ENCODE measurements around the gene ANKRD16. TPM values are rescaled to one million over a fixed set of nuclear protein-coding genes. Genes with fewer than 3 reads are reported as not detected.

ANKRD16 gene
- total and polyA plus RNA-seq, 7 experiments from 2014 or later: 4.6 to 9.8 (median 7.0) TPM

DNA sequence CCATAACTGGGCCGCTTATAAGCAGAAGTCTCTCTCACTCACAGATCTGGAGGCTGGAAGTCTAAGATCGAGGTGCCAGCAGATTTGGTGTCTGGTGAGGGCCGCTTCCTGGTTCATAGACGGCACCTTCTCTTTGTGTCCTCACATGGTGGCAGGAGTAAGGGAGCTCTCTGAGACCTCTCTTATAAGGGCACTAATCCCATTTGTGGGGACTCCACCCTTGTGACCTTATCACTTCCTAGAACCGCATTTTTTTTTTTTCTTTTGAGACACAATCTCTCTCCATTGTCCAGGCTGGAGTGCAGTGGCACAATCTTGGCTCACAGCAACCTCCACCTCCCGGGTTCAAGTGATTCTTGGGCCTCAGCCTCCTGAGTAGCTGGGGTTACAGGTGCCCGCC is 8.5 kb upstream of the ANKRD16 start:
- peaks cover 0 to 9% (median 0%) of the 10 kb centered on the region in 11 donors for H3K9me3 Mint-ChIP-seq
- no peak overlapping the region for H3K4me3 Mint-ChIP-seq
- CTCF ChIA-PET: interaction anchor here (0.5 kb wide), 1 partner anchor 11 kb away, joined by 4 read pairs; no protein-coding TSS in a partner anchor
- peaks cover 0 to 5% (median 0%) of the 10 kb centered on the region in 3 experiments for H3K9me3 ChIP-seq (ENCODE audit: control insufficient read depth in 2 of 3, low read length in 3 of 3)
- intact Hi-C loops (cut with micrococcal nuclease): loop anchor here in 1 of 2 donors (10.0 kb wide), 2 partner anchors 267 to 1073 kb away; partner anchors contain the start of gene AKR1E2
- POLR2A ChIA-PET: no interaction called here
- no peak overlapping the region for H3K27ac ChIP-seq (ENCODE audit: low read depth, low read length)
- H3K36me3 ChIP-seq (ENCODE audit: control insufficient read depth in 2 of 3, insufficient read depth in 3 of 3, low read length in 3 of 3): peaks cover 0 to 9% (median 0%) of the 10 kb centered on the region in 3 experiments
- H3K4me3 ChIP-seq (ENCODE audit: low read length): no peak overlapping the region
- DNase-seq (no peak), ATAC-seq (no peak)
- H3K27ac Mint-ChIP-seq: peak overlapping the region in 3 of 9 donors; percentile 37 to 98 (median 94)
- H3K27me3 Mint-ChIP-seq: no peaks in the 10 kb centered on the region
- peaks cover 38 to 71% (median 52%) of the 10 kb centered on the region in 7 donors for H3K4me1 Mint-ChIP-seq
- peaks cover 10 to 49% (median 32%) of the 10 kb centered on the region in 5 donors for H3K36me3 Mint-ChIP-seq
- peaks cover 0 to 18% of the 10 kb centered on the region in 2 donors for H3K4me1 ChIP-seq (ENCODE audit: control insufficient read depth in 2 of 2, insufficient read depth in 2 of 2, low read length in 2 of 2)
- no peaks in the 10 kb centered on the region for H3K27me3 ChIP-seq (ENCODE audit: control insufficient read depth in 2 of 2, insufficient read depth in 2 of 2, low read length in 2 of 2)

DNA sequence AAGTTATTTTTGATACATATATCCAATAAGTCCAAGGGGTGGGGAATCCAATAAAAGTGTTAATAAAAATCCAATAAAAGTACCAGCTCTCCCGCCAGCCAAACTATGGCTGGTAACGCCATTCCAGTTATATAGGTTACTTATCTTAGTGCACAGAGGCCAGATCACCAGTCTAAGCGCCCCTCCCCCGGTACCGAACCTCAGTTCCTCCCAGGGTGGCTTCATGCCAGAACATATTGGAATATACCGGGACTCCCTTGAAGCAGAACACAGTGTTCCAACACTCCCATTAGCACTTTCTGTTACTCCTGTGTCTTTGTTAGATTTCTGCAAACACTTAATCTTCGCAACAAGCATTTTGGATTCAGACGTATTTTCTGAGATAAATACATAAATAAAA is 7.8 kb upstream of the ANKRD16 start:
- no peak for ATAC-seq
- POLR2A ChIA-PET: no interaction called here
- Histone ChIP-seq H3K27me3 (ENCODE audit: control insufficient read depth in 2 of 2, insufficient read depth in 2 of 2, low read length in 2 of 2) (no peaks in the 10 kb centered on the region), H3K4me3 (ENCODE audit: low read length) (no peak overlapping the region), H3K4me1 (ENCODE audit: control insufficient read depth in 2 of 2, insufficient read depth in 2 of 2, low read length in 2 of 2) (peaks cover 0 to 18% of the 10 kb centered on the region in 2 donors), H3K27ac (ENCODE audit: low read depth, low read length) (no peak overlapping the region), H3K9me3 (ENCODE audit: control insufficient read depth in 2 of 3, low read length in 3 of 3) (peaks cover 0 to 5% (median 0%) of the 10 kb centered on the region in 3 experiments), H3K36me3 (ENCODE audit: control insufficient read depth in 2 of 3, insufficient read depth in 3 of 3, low read length in 3 of 3) (peaks cover 0 to 9% (median 0%) of the 10 kb centered on the region in 3 experiments)
- CTCF ChIA-PET: interaction anchor here (0.5 kb wide), 1 partner anchor 11 kb away, joined by 4 read pairs; no protein-coding TSS in a partner anchor
- Mint-ChIP-seq H3K27me3 (no peaks in the 10 kb centered on the region), H3K27ac (peak overlapping the region in 6 of 9 donors; percentile 22 to 98 (median 45)), H3K9me3 (peaks cover 0 to 9% (median 0%) of the 10 kb centered on the region in 11 donors), H3K4me3 (no peak overlapping the region), H3K4me1 (peaks cover 43 to 77% (median 58%) of the 10 kb centered on the region in 7 donors), H3K36me3 (peaks cover 10 to 45% (median 32%) of the 10 kb centered on the region in 5 donors)
- intact Hi-C loops (cut with micrococcal nuclease): loop anchor here in 1 of 2 donors (10.0 kb wide), 2 partner anchors 267 to 1073 kb away; partner anchors contain the start of gene AKR1E2
- DNase-seq: no peak

- peak overlapping the region; percentile 26 to 98 (median 81) for H3K27ac Mint-ChIP-seq
- H3K4me1 Mint-ChIP-seq: peaks cover 48 to 81% (median 62%) of the 10 kb centered on the region in 7 donors
- no peaks in the 10 kb centered on the region for H3K27me3 Mint-ChIP-seq
- no peak overlapping the region for H3K4me3 Mint-ChIP-seq
- Histone ChIP-seq H3K4me3 (ENCODE audit: low read length) (no peak overlapping the region), H3K9me3 (ENCODE audit: control insufficient read depth in 2 of 3, low read length in 3 of 3) (peaks cover 0 to 5% (median 0%) of the 10 kb centered on the region in 3 experiments), H3K27me3 (ENCODE audit: control insufficient read depth in 2 of 2, insufficient read depth in 2 of 2, low read length in 2 of 2) (no peaks in the 10 kb centered on the region), H3K36me3 (ENCODE audit: control insufficient read depth in 2 of 3, insufficient read depth in 3 of 3, low read length in 3 of 3) (peaks cover 0 to 9% (median 0%) of the 10 kb centered on the region in 3 experiments), H3K4me1 (ENCODE audit: control insufficient read depth in 2 of 2, insufficient read depth in 2 of 2, low read length in 2 of 2) (peaks cover 0 to 18% of the 10 kb centered on the region in 2 donors), H3K27ac (ENCODE audit: low read depth, low read length) (no peak overlapping the region)
- peaks cover 10 to 47% (median 32%) of the 10 kb centered on the region in 5 donors for H3K36me3 Mint-ChIP-seq
- intact Hi-C loops (cut with micrococcal nuclease): loop anchor here in 1 of 2 donors (10.0 kb wide), 2 partner anchors 268 to 1072 kb away; partner anchors contain the start of gene AKR1E2
- H3K9me3 Mint-ChIP-seq: peaks cover 0 to 9% (median 0%) of the 10 kb centered on the region in 11 donors
- ChIA-PET POLR2A (no interaction called here), CTCF (no interaction called here)
- ATAC-seq (no peak), DNase-seq (no peak)
Measured at GRCh38 chr10:5897053-5897340, 7.3 kb upstream of the ANKRD16 start.

DNA sequence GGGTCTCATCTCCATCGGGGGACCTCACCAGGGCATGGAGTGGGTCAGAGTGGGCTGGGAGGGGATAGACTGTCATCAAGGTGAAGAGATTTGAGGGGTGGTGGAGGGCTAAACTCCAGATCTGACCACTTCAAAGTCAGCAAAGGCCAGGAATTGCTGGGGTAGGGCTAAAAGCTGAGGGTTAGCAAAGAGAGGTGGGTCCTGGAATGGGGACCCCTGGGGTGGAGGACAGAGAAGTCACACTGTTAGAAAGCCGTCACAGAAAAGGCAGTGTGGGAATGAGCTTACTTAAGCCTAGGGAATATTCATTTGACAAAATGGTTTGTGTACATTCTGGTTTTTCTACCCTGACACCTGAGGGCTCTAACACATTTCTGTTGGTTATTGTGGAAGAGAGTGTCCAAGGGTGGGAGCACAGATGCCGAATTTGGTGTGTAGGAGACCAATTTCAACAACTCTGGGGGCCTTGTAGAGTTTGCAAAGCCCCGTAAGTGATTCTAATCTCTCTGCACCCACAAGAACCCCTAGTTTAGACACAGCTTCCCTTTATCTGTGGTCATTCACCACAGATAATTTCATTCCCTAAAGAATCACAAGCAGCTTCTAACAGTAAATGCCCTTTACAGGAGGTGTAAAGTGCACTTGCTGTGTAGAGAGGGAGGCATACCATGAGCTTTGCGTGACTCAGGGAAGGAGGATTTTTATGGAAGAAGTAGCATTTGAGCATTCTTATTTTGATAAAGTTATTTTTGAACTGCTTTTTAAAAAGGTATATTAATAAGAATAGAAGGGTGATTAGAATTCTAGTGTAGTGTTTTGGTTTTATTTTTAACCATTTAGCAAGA is 6.7 kb upstream of the ANKRD16 start:
- Mint-ChIP-seq H3K4me3 (peak overlapping the region; percentile 11 to 83 (median 69)), H3K36me3 (peaks cover 10 to 46% (median 32%) of the 10 kb centered on the region in 5 donors), H3K9me3 (peaks cover 0 to 9% (median 0%) of the 10 kb centered on the region in 11 donors), H3K27ac (peak overlapping the region; percentile 90 to 98 (median 95)), H3K27me3 (no peaks in the 10 kb centered on the region), H3K4me1 (peaks cover 52 to 83% (median 64%) of the 10 kb centered on the region in 7 donors)
- ChIA-PET POLR2A (no interaction called here), CTCF (interaction anchor here (0.6 kb wide), 1 partner anchor 1916 kb away, joined by 3 read pairs; no protein-coding TSS in a partner anchor)
- Histone ChIP-seq H3K4me3 (ENCODE audit: low read length) (no peak overlapping the region), H3K4me1 (ENCODE audit: control insufficient read depth in 2 of 2, insufficient read depth in 2 of 2, low read length in 2 of 2) (peaks cover 0 to 19% of the 10 kb centered on the region in 2 donors), H3K27ac (ENCODE audit: low read depth, low read length) (peak overlapping the region; percentile 68), H3K36me3 (ENCODE audit: control insufficient read depth in 2 of 3, insufficient read depth in 3 of 3, low read length in 3 of 3) (peaks cover 0 to 9% (median 0%) of the 10 kb centered on the region in 3 experiments), H3K9me3 (ENCODE audit: control insufficient read depth in 2 of 3, low read length in 3 of 3) (peaks cover 0 to 5% (median 0%) of the 10 kb centered on the region in 3 experiments), H3K27me3 (ENCODE audit: control insufficient read depth in 2 of 2, insufficient read depth in 2 of 2, low read length in 2 of 2) (no peaks in the 10 kb centered on the region)
- no peak for DNase-seq
- intact Hi-C loops (cut with micrococcal nuclease): loop anchor here in 1 of 2 donors (10.0 kb wide), 2 partner anchors 268 to 1072 kb away; partner anchors contain the start of gene AKR1E2
- ATAC-seq: no peak

- ChIA-PET POLR2A (no interaction called here), CTCF (no interaction called here)
- Histone ChIP-seq H3K36me3 (ENCODE audit: control insufficient read depth in 2 of 3, insufficient read depth in 3 of 3, low read length in 3 of 3) (peaks cover 0 to 9% (median 0%) of the 10 kb centered on the region in 3 experiments), H3K9me3 (ENCODE audit: control insufficient read depth in 2 of 3, low read length in 3 of 3) (peaks cover 0 to 5% (median 0%) of the 10 kb centered on the region in 3 experiments), H3K4me3 (ENCODE audit: low read length) (no peak overlapping the region), H3K27me3 (ENCODE audit: control insufficient read depth in 2 of 2, insufficient read depth in 2 of 2, low read length in 2 of 2) (no peaks in the 10 kb centered on the region), H3K27ac (ENCODE audit: low read depth, low read length) (peak overlapping the region; percentile 68), H3K4me1 (ENCODE audit: control insufficient read depth in 2 of 2, insufficient read depth in 2 of 2, low read length in 2 of 2) (peaks cover 5 to 25% of the 10 kb centered on the region in 2 donors)
- Mint-ChIP-seq H3K27ac (peak overlapping the region; percentile 90 to 98 (median 95)), H3K36me3 (peaks cover 10 to 46% (median 32%) of the 10 kb centered on the region in 5 donors), H3K9me3 (peaks cover 0 to 9% (median 0%) of the 10 kb centered on the region in 11 donors), H3K27me3 (no peaks in the 10 kb centered on the region), H3K4me1 (peaks cover 56 to 88% (median 70%) of the 10 kb centered on the region in 7 donors), H3K4me3 (peak overlapping the region; percentile 11 to 83 (median 69))
- ATAC-seq (peak; percentile 50), DNase-seq (peak in 6 of 9 donors; percentile 11 to 52 (median 31))
- intact Hi-C loops (cut with micrococcal nuclease): loop anchor here in 1 of 2 donors (10.0 kb wide), 2 partner anchors 269 to 1071 kb away; partner anchors contain the start of gene AKR1E2
Measured at GRCh38 chr10:5895804-5896203, 6.1 kb upstream of the ANKRD16 start.

- Mint-ChIP-seq H3K4me1 (peaks cover 59 to 89% (median 73%) of the 10 kb centered on the region in 7 donors), H3K9me3 (peaks cover 0 to 9% (median 0%) of the 10 kb centered on the region in 11 donors), H3K27ac (peak overlapping the region; percentile 90 to 98 (median 95)), H3K36me3 (peaks cover 10 to 46% (median 32%) of the 10 kb centered on the region in 5 donors), H3K27me3 (no peaks in the 10 kb centered on the region), H3K4me3 (peak overlapping the region; percentile 11 to 83 (median 69))
- Histone ChIP-seq H3K36me3 (ENCODE audit: control insufficient read depth in 2 of 3, insufficient read depth in 3 of 3, low read length in 3 of 3) (peaks cover 0 to 9% (median 0%) of the 10 kb centered on the region in 3 experiments), H3K4me1 (ENCODE audit: control insufficient read depth in 2 of 2, insufficient read depth in 2 of 2, low read length in 2 of 2) (peaks cover 8 to 25% of the 10 kb centered on the region in 2 donors), H3K27me3 (ENCODE audit: control insufficient read depth in 2 of 2, insufficient read depth in 2 of 2, low read length in 2 of 2) (no peaks in the 10 kb centered on the region), H3K9me3 (ENCODE audit: control insufficient read depth in 2 of 3, low read length in 3 of 3) (peaks cover 0 to 5% (median 0%) of the 10 kb centered on the region in 3 experiments), H3K4me3 (ENCODE audit: low read length) (no peak overlapping the region), H3K27ac (ENCODE audit: low read depth, low read length) (peak overlapping the region; percentile 68)
- no peak for ATAC-seq
- DNase-seq: no peak
- ChIA-PET CTCF (no interaction called here), POLR2A (interaction anchor here (0.7 kb wide), 1 partner anchor 434 kb away, joined by 3 read pairs; no protein-coding TSS in a partner anchor)
- intact Hi-C loops (cut with micrococcal nuclease): loop anchor here in 1 of 2 donors (10.0 kb wide), 2 partner anchors 269 to 1071 kb away; partner anchors contain the start of gene AKR1E2
Measured at GRCh38 chr10:5895365-5895764, 5.7 kb upstream of the ANKRD16 start.

Data from naive thymus-derived CD4-positive, alpha-beta T cell (primary cell).